DMS153 treated with DMSO at 0.1 percent for 48 hours (cell line): ENCODE results near the gene NR4A1.
"Not testable (repeated sequence)": the region's sequence is repeated elsewhere in the genome, so short reads cannot be mapped to it uniquely, and the experiment has no call there.

Source experiments
- DNase-seq: peaks from one replicate; lab custom pipeline; 2025; ENCODE audit not compliant: unreplicated experiment; lab: John Stamatoyannopoulos, UW

Gene NR4A1

GRCh38 chr12:52093346-52093745 lies 42.1 kb downstream of the NR4A1 start:
- no peak for DNase-seq

GRCh38 chr12:52096332-52097044 lies 45.2 kb downstream of the NR4A1 start:
- DNase-seq = no peak

- no peak for DNase-seq
Measured at GRCh38 chr12:52097045-52097666, 45.9 kb downstream of the NR4A1 start.

- DNase-seq = not testable (repeated sequence)
Measured at GRCh38 chr12:52104431-52105089, 53.3 kb downstream of the NR4A1 start.
